ENCODE measurements around the gene NCMAP.

DNA sequence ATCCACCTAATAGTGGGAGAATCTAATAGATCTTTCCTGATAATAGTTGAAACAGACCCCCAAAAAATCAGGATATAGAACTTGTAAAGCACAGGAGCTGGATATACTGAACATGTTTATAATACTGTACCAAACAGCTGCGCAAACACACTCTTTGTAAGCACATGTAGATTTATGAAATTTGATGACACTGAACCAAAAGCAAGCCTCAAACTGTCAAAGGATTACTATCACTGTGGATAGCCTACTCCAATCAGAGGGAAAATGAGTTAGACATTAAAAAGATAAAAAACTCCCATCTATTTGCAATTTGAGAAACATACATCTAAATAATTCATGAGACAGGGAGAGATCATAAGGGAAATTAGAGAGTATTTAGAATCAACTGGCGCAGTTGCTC is 27.1 kb upstream of the NCMAP start:
- TF ChIP-seq KDM1A (IDR thresholded peaks at IDR 0.05; ENCODE audit: borderline replicate concordance, low read length) (no peak), POLR2A (IDR thresholded peaks at IDR 0.05; ENCODE audit: control extremely low read depth in 1 of 2, low read depth in 2 of 2, low read length in 2 of 2) (no peak), POLR2AphosphoS5 (IDR thresholded peaks at IDR 0.05; ENCODE audit: low read depth, low read length) (no peak), SRF (IDR thresholded peaks at IDR 0.05; ENCODE audit: low read depth, low read length) (no peak)
- TF ChIP-seq, protein P1, sequence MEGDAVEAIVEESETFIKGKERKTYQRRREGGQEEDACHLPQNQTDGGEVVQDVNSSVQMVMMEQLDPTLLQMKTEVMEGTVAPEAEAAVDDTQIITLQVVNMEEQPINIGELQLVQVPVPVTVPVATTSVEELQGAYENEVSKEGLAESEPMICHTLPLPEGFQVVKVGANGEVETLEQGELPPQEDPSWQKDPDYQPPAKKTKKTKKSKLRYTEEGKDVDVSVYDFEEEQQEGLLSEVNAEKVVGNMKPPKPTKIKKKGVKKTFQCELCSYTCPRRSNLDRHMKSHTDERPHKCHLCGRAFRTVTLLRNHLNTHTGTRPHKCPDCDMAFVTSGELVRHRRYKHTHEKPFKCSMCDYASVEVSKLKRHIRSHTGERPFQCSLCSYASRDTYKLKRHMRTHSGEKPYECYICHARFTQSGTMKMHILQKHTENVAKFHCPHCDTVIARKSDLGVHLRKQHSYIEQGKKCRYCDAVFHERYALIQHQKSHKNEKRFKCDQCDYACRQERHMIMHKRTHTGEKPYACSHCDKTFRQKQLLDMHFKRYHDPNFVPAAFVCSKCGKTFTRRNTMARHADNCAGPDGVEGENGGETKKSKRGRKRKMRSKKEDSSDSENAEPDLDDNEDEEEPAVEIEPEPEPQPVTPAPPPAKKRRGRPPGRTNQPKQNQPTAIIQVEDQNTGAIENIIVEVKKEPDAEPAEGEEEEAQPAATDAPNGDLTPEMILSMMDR (IDR thresholded peaks at IDR 0.05; ENCODE audit: control extremely low read depth in 1 of 3, insufficient read depth in 1 of 3, low read depth in 1 of 3, low read length in 3 of 3): no peak

Data from H1 (cell line).